MM.1S (cell line): ENCODE data around the gene UBAC2.

Experiments
- DNase-seq: peaks from one replicate; pipeline ENCODE4 v3.0.0-alpha.2; 2015
- H2AFZ ChIP-seq: fragments of 300-600 bp; sonication (generic); 2 replicates; pipeline ENCODE4 v1.6.0; 2016; ENCODE audit warnings: antibody characterized with exemption, low read length
- H3F3A ChIP-seq: fragments of 300-600 bp; sonication (generic); 2 replicates; pipeline ENCODE4 v1.6.1; 2016; ENCODE audit warnings: mild to moderate bottlenecking, antibody characterized with exemption, low read length, moderate library complexity, mixed read lengths; ENCODE audit not compliant: insufficient read depth
- H3K27ac ChIP-seq: fragments of 300-600 bp; sonication (generic); 2 replicates; pipeline ENCODE4 v1.5.1; 2016; ENCODE audit warnings: mild to moderate bottlenecking, low read length
- H3K27me3 ChIP-seq: fragments of 300-600 bp; sonication (generic); replicated peaks from 2 replicates; pipeline ENCODE4 v1.6.0; 2016; ENCODE audit warnings: low read length; ENCODE audit not compliant: insufficient read depth
- H3K36me3 ChIP-seq: fragments of 300-600 bp; sonication (generic); replicated peaks from 2 replicates; pipeline ENCODE4 v1.6.1; 2016; ENCODE audit warnings: mild to moderate bottlenecking, low read length, mixed read lengths; ENCODE audit not compliant: insufficient read depth
- H3K4me1 ChIP-seq: fragments of 300-600 bp; sonication (generic); 2 replicates; pipeline ENCODE4 v1.6.1; 2016; ENCODE audit warnings: low read length, mixed read lengths
- H3K4me2 ChIP-seq: fragments of 300-600 bp; sonication (generic); 2 replicates; pipeline ENCODE4 v1.6.0; 2016; ENCODE audit warnings: low read depth, low read length
- H3K4me3 ChIP-seq: fragments of 300-600 bp; sonication (generic); 2 replicates; pipeline ENCODE4 v1.5.1; 2016; ENCODE audit warnings: low read length, mixed read lengths
- H3K79me2 ChIP-seq: fragments of 300-600 bp; sonication (generic); 2 replicates; pipeline ENCODE4 v1.6.1; 2016; ENCODE audit warnings: mixed run types, low read length, mixed read lengths
- H3K9ac ChIP-seq: fragments of 300-600 bp; sonication (generic); 2 replicates; pipeline ENCODE4 v1.6.1; 2016; ENCODE audit warnings: low read length, mixed read lengths
- H3K9me2 ChIP-seq: fragments of 300-600 bp; sonication (generic); replicated peaks from 2 replicates; pipeline ENCODE4 v1.6.1; 2016; ENCODE audit warnings: mild to moderate bottlenecking, low read length, mixed read lengths; ENCODE audit not compliant: insufficient read depth
- H3K9me3 ChIP-seq: fragments of 300-600 bp; sonication (generic); replicated peaks from 2 replicates; pipeline ENCODE4 v1.6.1; 2016; ENCODE audit warnings: mild to moderate bottlenecking, low read length, mixed read lengths; ENCODE audit not compliant: insufficient read depth
- H4K20me1 ChIP-seq: fragments of 300-600 bp; sonication (generic); 2 replicates; pipeline ENCODE4 v1.6.1; 2016; ENCODE audit warnings: mild to moderate bottlenecking, low read length, moderate library complexity, mixed read lengths; ENCODE audit not compliant: insufficient read depth
- CTCF ChIP-seq: fragments of 300-600 bp; sonication (generic); IDR thresholded peaks from 2 replicates; pipeline ENCODE4 v1.5.1; 2016; ENCODE audit warnings: antibody characterized with exemption, low read length, mixed read lengths
- EZH2 ChIP-seq: fragments of 300-600 bp; sonication (generic); optimal IDR thresholded peaks from 2 replicates; pipeline ENCODE3; 2017; ENCODE audit warnings: low read depth, mild to moderate bottlenecking, antibody characterized with exemption, low read length, mixed read lengths
- EZH2phosphoT487 ChIP-seq: fragments of 300-600 bp; sonication (generic); IDR thresholded peaks from 2 replicates; pipeline ENCODE4 v1.6.1; 2018; ENCODE audit warnings: antibody characterized with exemption, low read length

Gene UBAC2

GRCh38 chr13:99434258-99434788 lies 233.7 kb downstream of the UBAC2 start:
- Histone ChIP-seq H3K27ac (no peak overlapping the region), H3F3A (peaks cover 12% of the 10 kb centered on the region), H3K79me2 (no peaks in the 10 kb centered on the region), H3K9me3 (no peaks in the 10 kb centered on the region), H3K4me2 (no peak overlapping the region), H3K27me3 (peaks cover 39% of the 10 kb centered on the region), H3K4me1 (peaks cover 9% of the 10 kb centered on the region), H2AFZ (no peak overlapping the region), H3K4me3 (no peak overlapping the region), H3K9ac (no peak overlapping the region), H4K20me1 (no peaks in the 10 kb centered on the region), H3K9me2 (no peaks in the 10 kb centered on the region), H3K36me3 (no peaks in the 10 kb centered on the region)
- no peak for TF ChIP-seq EZH2
- TF ChIP-seq CTCF = no peak
- TF ChIP-seq EZH2phosphoT487 = no peak
- no peak for DNase-seq

GRCh38 chr13:99435116-99435515 lies 234.5 kb downstream of the UBAC2 start:
- Histone ChIP-seq H4K20me1 (no peaks in the 10 kb centered on the region), H3F3A (peaks cover 12% of the 10 kb centered on the region), H3K9me2 (no peaks in the 10 kb centered on the region), H3K79me2 (no peaks in the 10 kb centered on the region), H2AFZ (no peak overlapping the region), H3K4me1 (peaks cover 9% of the 10 kb centered on the region), H3K27me3 (peaks cover 38% of the 10 kb centered on the region), H3K9ac (no peak overlapping the region), H3K36me3 (no peaks in the 10 kb centered on the region), H3K9me3 (no peaks in the 10 kb centered on the region), H3K4me3 (no peak overlapping the region), H3K27ac (no peak overlapping the region), H3K4me2 (no peak overlapping the region)
- no peak for DNase-seq
- TF ChIP-seq EZH2phosphoT487 (no peak), CTCF (no peak), EZH2 (no peak)

- DNase-seq = no peak
- no peaks in the 10 kb centered on the region for H3K79me2 ChIP-seq
- H3K9me3 ChIP-seq = no peaks in the 10 kb centered on the region
- no peak overlapping the region for H3K27ac ChIP-seq
- H3K9me2 ChIP-seq = no peaks in the 10 kb centered on the region
- no peaks in the 10 kb centered on the region for H3K36me3 ChIP-seq
- peaks cover 38% of the 10 kb centered on the region for H3K27me3 ChIP-seq
- H4K20me1 ChIP-seq = no peaks in the 10 kb centered on the region
- no peak overlapping the region for H3K9ac ChIP-seq
- H3K4me1 ChIP-seq = peaks cover 9% of the 10 kb centered on the region
- TF ChIP-seq EZH2phosphoT487 (no peak), EZH2 (no peak), CTCF (no peak)
- H3F3A ChIP-seq = peaks cover 12% of the 10 kb centered on the region
- H3K4me3 ChIP-seq = no peak overlapping the region
- H2AFZ ChIP-seq = no peak overlapping the region
- no peak overlapping the region for H3K4me2 ChIP-seq
Observed at GRCh38 chr13:99435998-99436397, 235.3 kb downstream of the UBAC2 start.
